ENCODE data around the gene TAC3.

DNA sequence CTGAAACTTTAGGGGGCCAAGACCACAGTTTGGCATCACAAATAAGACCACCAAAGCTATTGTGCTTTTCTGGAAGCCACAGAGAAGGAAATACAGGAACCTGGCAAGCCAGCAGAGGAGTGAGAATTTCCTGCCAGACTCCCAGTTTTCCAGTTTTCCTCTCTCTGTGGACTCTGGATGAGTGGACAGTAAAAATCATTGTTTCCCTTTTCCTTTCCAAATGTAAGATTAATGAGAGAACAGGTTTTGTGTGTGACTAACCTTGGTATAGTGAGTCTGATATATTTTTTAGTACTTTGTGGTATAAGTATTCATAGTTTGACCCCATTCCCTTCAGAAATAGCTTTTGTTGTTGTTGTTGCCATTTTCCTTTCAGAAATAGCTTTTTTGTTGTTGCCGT lies 2.6 kb upstream of the TAC3 start:
- TF ChIP-seq, protein P1, sequence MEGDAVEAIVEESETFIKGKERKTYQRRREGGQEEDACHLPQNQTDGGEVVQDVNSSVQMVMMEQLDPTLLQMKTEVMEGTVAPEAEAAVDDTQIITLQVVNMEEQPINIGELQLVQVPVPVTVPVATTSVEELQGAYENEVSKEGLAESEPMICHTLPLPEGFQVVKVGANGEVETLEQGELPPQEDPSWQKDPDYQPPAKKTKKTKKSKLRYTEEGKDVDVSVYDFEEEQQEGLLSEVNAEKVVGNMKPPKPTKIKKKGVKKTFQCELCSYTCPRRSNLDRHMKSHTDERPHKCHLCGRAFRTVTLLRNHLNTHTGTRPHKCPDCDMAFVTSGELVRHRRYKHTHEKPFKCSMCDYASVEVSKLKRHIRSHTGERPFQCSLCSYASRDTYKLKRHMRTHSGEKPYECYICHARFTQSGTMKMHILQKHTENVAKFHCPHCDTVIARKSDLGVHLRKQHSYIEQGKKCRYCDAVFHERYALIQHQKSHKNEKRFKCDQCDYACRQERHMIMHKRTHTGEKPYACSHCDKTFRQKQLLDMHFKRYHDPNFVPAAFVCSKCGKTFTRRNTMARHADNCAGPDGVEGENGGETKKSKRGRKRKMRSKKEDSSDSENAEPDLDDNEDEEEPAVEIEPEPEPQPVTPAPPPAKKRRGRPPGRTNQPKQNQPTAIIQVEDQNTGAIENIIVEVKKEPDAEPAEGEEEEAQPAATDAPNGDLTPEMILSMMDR (IDR thresholded peaks at IDR 0.05): no peak
- TF ChIP-seq POLR2AphosphoS5 (IDR thresholded peaks at IDR 0.05; ENCODE audit: insufficient read depth in 1 of 2, low read depth in 1 of 2) (no peak), POLR2A (IDR thresholded peaks at IDR 0.05) (no peak)
